ENCODE measurements around the gene CIB4.
A peak's percentile ranks its signal among the peaks of the same experiment; 100 is the strongest.

The CIB4 gene

DNA sequence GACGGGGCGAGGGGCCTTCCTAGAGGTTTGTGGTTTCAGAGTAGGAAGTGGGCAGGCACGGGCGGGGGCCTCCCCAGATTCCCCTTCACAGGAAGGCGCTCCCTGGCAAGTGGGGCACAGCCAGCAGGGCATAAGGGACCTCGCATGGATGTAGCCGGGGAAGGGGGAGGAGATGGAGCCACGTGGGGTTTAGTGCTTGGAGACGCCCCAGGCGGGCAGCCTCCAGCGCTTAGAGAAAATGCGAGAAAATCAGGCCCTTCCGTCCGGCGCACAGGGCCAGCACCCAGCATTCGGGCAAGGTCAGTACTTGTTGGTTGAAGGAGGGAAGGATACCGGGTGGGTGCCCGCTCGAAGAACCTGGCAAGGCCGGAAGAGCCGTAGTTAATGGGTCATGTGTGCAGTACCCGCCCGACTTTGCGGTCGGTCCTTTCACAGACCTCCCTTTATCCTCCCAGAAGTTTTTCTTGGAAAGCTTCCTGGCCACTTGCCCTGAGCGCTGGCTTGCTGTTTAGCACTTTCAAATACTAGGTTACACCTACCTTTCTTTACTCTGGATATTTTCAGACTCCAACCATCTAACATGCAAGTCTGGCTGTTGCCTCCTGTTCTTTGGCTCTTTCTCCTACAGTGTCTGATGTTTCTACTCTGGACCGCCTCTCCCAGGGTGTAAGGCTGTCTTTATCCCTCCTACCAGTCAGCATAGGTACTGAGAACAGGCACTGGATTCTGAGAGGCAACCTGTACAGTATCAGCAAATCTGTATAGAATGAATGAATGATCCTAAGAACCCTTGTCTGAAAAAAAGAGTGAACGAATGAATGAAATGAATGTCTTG lies 78.1 kb downstream of the CIB4 start:
- DNase-seq = no peak
- TF ChIP-seq, protein P1, sequence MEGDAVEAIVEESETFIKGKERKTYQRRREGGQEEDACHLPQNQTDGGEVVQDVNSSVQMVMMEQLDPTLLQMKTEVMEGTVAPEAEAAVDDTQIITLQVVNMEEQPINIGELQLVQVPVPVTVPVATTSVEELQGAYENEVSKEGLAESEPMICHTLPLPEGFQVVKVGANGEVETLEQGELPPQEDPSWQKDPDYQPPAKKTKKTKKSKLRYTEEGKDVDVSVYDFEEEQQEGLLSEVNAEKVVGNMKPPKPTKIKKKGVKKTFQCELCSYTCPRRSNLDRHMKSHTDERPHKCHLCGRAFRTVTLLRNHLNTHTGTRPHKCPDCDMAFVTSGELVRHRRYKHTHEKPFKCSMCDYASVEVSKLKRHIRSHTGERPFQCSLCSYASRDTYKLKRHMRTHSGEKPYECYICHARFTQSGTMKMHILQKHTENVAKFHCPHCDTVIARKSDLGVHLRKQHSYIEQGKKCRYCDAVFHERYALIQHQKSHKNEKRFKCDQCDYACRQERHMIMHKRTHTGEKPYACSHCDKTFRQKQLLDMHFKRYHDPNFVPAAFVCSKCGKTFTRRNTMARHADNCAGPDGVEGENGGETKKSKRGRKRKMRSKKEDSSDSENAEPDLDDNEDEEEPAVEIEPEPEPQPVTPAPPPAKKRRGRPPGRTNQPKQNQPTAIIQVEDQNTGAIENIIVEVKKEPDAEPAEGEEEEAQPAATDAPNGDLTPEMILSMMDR (IDR thresholded peaks at IDR 0.05; ENCODE audit: low read depth, low read length) = no peak
- Histone ChIP-seq H3K27me3 (ENCODE audit: insufficient read depth, low read depth, severe bottlenecking) (no peaks in the 10 kb centered on the region), H3K4me3 (ENCODE audit: low read depth, low read length) (no peak overlapping the region), H3K9me3 (ENCODE audit: severe bottlenecking) (no peaks in the 10 kb centered on the region), H3K27ac (no peak overlapping the region), H3K36me3 (no peaks in the 10 kb centered on the region)

DNA sequence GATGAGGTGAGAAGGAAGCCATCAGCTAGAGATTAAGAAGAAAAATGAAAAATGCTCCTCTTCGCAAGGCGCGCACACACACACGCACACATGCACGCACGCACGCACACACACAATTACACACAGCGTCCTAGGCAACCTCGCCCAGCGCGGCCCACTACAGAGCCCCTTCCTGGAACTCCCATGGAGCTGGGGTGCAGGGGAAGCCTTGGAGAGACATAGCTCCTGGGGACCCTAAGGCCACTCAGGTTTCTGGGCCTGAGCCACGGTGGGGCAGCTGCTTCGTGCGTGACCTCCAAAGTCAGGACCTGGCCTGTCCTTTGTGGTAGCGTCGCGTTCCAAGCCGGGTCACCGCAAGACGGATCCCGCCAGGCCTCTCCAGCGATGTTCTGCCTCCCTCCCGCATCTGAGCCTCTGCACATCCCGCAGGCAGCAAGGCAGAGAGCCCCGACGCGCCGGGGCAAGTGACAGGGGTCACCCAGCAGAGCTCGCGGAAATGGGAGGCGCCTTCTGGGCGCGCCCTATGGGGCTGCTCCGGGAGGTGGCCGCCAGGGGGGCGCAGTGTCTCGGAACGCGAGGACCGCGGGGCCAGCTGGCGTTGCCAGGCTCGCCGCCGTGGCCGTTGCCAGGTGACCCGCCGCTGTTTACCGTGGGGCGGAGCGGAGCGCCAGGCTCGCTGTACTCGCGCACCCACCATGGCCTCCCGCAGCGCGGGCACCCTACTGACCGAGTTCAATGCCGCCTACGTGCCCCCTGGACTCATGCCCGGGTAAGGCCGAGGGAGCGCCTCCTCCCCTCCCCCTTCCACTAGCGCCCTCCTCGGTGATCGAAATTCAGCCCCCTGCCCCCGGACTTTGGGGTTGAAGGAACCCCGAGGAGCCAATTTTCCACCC lies 79.0 kb downstream of the CIB4 start:
- Histone ChIP-seq H3K27ac (no peak overlapping the region), H3K27me3 (ENCODE audit: insufficient read depth, low read depth, severe bottlenecking) (no peaks in the 10 kb centered on the region), H3K36me3 (no peaks in the 10 kb centered on the region), H3K4me3 (ENCODE audit: low read depth, low read length) (no peak overlapping the region), H3K9me3 (ENCODE audit: severe bottlenecking) (no peaks in the 10 kb centered on the region)
- no peak for DNase-seq
- TF ChIP-seq, protein P1 (IDR thresholded peaks at IDR 0.05; ENCODE audit: low read depth, low read length) = no peak

DNA sequence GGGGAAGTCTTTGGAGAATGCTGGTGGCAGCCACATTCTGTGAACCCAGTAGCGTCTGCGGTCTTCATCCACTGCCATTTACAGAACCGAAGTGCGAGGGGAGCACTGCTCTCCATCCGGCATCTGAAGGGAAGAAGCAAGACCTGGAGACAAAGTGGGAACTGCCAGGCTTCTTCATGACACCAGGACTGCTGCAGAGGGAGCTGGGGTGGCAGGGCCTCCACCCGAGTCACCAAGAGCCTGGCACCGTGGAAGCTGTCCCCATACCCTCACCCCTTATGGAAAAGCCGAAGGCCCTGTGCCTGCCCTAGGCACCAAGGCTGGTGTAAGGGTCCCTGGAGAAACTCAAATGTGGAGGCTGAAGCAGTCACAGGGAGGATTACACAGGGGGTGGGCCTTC lies 79.8 kb downstream of the CIB4 start:
- no peaks in the 10 kb centered on the region for H3K36me3 ChIP-seq
- no peaks in the 10 kb centered on the region for H3K27me3 ChIP-seq (ENCODE audit: insufficient read depth, low read depth, severe bottlenecking)
- TF ChIP-seq, protein P1 (IDR thresholded peaks at IDR 0.05; ENCODE audit: low read depth, low read length) = no peak
- H3K9me3 ChIP-seq (ENCODE audit: severe bottlenecking) = no peaks in the 10 kb centered on the region
- H3K4me3 ChIP-seq (ENCODE audit: low read depth, low read length) = no peak overlapping the region
- no peak overlapping the region for H3K27ac ChIP-seq
- DNase-seq = no peak

DNA sequence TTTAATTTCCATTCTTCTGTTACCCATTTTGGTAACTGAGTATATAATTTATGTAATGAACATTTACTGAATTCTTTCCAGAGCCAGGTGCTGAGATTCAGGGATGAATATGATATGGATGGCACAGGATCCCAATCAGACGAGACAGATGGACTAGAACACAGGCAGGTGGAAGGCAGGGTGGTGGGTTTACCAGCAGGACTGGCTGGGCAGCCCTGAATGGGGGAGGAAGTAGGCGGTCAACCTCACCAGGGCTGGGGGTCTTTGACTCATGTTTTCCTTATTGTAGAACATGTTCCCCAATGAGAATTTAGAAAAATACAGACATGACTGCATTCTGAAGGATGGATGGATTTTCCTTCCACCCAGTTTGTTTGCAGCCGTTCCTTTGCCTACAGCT lies 80.3 kb downstream of the CIB4 start:
- no peak for DNase-seq
- Histone ChIP-seq H3K36me3 (no peaks in the 10 kb centered on the region), H3K9me3 (ENCODE audit: severe bottlenecking) (no peaks in the 10 kb centered on the region), H3K27me3 (ENCODE audit: insufficient read depth, low read depth, severe bottlenecking) (no peaks in the 10 kb centered on the region), H3K4me3 (ENCODE audit: low read depth, low read length) (no peak overlapping the region), H3K27ac (no peak overlapping the region)
- TF ChIP-seq, protein P1 (IDR thresholded peaks at IDR 0.05; ENCODE audit: low read depth, low read length) = no peak

DNA sequence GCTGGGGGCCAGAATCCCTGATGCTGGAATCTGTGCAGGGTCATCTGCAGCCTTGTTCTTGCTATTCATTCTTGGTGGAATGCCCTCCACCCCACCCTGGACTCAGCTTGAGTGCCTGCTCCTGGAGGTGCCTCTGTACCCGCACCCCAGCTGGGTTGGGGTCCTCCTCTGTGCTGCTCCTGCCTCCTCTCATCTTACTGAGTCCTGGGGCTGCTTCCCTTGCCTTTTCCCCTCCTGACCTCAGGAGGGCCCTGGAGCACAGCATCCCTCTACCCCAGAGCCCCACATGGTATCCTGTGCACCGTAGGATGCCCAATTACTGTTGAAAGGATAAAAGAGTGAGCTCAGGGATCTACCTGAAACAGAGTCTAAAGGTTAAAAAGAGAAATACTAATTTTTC lies 81.6 kb downstream of the CIB4 start:
- no peak overlapping the region for H3K27ac ChIP-seq
- H3K36me3 ChIP-seq = no peaks in the 10 kb centered on the region
- TF ChIP-seq, protein P1 (IDR thresholded peaks at IDR 0.05; ENCODE audit: low read depth, low read length) = peak; percentile 22; the same call in 1 of the 2 replicates
- H3K27me3 ChIP-seq (ENCODE audit: insufficient read depth, low read depth, severe bottlenecking) = no peaks in the 10 kb centered on the region
- H3K9me3 ChIP-seq (ENCODE audit: severe bottlenecking) = no peaks in the 10 kb centered on the region
- no peak overlapping the region for H3K4me3 ChIP-seq (ENCODE audit: low read depth, low read length)
- no peak for DNase-seq

All from WERI-Rb-1 (cell line).